HG03196 (cell line): ENCODE measurements around the gene C8G.

Source experiments
- ATAC-seq: cut with Tn5 transposase; IDR thresholded peaks from one replicate; pipeline ENCODE4 v1.9.1; 2021; ENCODE audit not compliant: unreplicated experiment

Gene C8G

GRCh38 chr9:136952876-136953770, 8.1 kb downstream of the C8G start:
- ATAC-seq, result no peak

- no peak for ATAC-seq
Observed at GRCh38 chr9:136953771-136954269, 8.8 kb downstream of the C8G start.

GRCh38 chr9:136954270-136955083, 9.4 kb downstream of the C8G start:
- ATAC-seq, result no peak

GRCh38 chr9:136955202-136955942, 10.3 kb downstream of the C8G start:
- ATAC-seq, result no peak

GRCh38 chr9:136955943-136956335, 10.9 kb downstream of the C8G start:
- ATAC-seq, result no peak

GRCh38 chr9:136956604-136957003, 11.6 kb downstream of the C8G start:
- ATAC-seq, result no peak

GRCh38 chr9:136957461-136957860, 12.4 kb downstream of the C8G start:
- ATAC-seq, result no peak

GRCh38 chr9:136957901-136958300, 12.9 kb downstream of the C8G start:
- ATAC-seq, result no peak

- ATAC-seq, result no peak
Observed at GRCh38 chr9:136958473-136958872, 13.4 kb downstream of the C8G start.

GRCh38 chr9:136958898-136959850, 14.1 kb downstream of the C8G start:
- ATAC-seq, result no peak

GRCh38 chr9:136960212-136960937, 15.3 kb downstream of the C8G start:
- ATAC-seq, result no peak

- ATAC-seq, result no peak
Observed at GRCh38 chr9:136960938-136961275, 15.9 kb downstream of the C8G start.

GRCh38 chr9:136961279-136962065, 16.4 kb downstream of the C8G start:
- no peak for ATAC-seq

GRCh38 chr9:136962163-136962562, 17.1 kb downstream of the C8G start:
- ATAC-seq, result no peak

- no peak for ATAC-seq
Observed at GRCh38 chr9:136962701-136963248, 17.7 kb downstream of the C8G start.

GRCh38 chr9:136963341-136963740, 18.3 kb downstream of the C8G start:
- ATAC-seq, result no peak

GRCh38 chr9:136963751-136964150, 18.7 kb downstream of the C8G start:
- no peak for ATAC-seq

GRCh38 chr9:136964171-136964689, 19.2 kb downstream of the C8G start:
- ATAC-seq, result no peak
